Stimulated activated CD4-positive, alpha-beta T cell treated with anti-CD3 and anti-CD28 coated beads, Interleukin-2, amount 100 ng/mL, for 4 hours (primary cell): ENCODE data around the gene XIRP2.

Experiments
- DNase-seq: peaks from one replicate; pipeline ENCODE4 v3.0.0-alpha.2; 2020; ENCODE audit warnings: low read depth

XIRP2 gene

DNA sequence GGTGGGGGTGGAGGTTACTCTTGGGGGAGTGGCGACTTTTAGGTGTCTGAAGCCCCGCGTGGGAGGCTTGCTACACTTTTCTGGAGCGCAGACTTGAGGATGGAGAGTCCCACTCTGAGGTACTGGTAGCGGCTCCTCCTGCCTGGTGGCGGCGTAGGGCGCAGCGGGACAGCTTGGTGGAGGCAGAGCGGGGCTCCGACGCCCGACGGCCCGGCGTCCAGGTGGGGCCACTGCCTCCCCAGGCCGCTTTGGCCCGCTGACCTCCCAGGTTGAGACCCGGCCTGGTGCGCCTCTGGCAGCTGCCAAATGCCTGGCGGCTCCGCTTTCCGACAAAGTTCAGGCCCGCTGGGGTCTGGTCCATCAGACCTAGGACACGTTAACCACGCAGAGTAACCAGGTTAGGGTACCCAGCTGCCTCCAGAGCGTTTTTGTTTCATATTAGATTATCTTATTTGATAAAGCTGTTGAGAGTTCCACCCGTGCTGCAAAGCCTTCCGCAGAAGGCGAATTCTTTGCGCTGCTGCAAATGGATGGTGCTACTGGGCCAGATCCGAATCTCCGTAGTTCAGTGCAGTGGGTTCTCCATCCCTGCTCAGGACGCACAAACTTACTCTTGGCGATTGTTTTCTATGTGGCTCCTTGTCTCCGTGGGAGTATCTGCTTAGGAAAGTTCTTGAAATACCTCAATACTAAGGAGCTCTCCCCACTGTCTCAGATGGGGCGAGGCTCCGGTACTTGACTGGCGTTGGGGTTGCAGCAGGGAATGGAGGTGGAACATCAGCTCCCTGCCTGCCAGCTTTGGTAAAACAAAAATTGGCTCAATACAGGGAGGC, 405.9 kb downstream of the XIRP2 start:
- no peak for DNase-seq

GRCh38 chr2:167294776-167295140, 406.5 kb downstream of the XIRP2 start:
- no peak for DNase-seq

GRCh38 chr2:167297292-167297691, 409.0 kb downstream of the XIRP2 start:
- no peak for DNase-seq

GRCh38 chr2:167298017-167298416, 409.7 kb downstream of the XIRP2 start:
- no peak for DNase-seq
